Measurements from ENCODE around the gene PHC3. TPM values are rescaled to one million over a fixed set of nuclear protein-coding genes. Genes with fewer than 3 reads are reported as not detected.

PHC3 gene
- polyA plus RNA-seq, 1 donor (not counting 4 experiments of a cell fraction or from before 2014, with no cell fraction given), result 32.2 TPM

- DNase-seq (ENCODE audit: low read depth, low spot score), result no peak
- H3K9me3 ChIP-seq (ENCODE audit: control insufficient read depth, low read depth, low read length), result no peaks in the 10 kb centered on the region
- peaks cover 79% of the 10 kb centered on the region for H3K79me2 ChIP-seq (ENCODE audit: control insufficient read depth, insufficient read depth, low read length)
- H3K27me3 ChIP-seq (ENCODE audit: control insufficient read depth, extremely low read depth, insufficient read depth, low read length), result no peaks in the 10 kb centered on the region
- FAIRE-seq, result no peak
- dilution Hi-C loops (cut with MboI; ENCODE audit: extremely low pct_ligation_motif_present, low sequenced_read_pairs), result no loop called here
- H4K20me1 ChIP-seq (ENCODE audit: control insufficient read depth, extremely low read depth, insufficient read depth, low read length), result no peaks in the 10 kb centered on the region
- no peaks in the 10 kb centered on the region for H3K9me1 ChIP-seq (ENCODE audit: control insufficient read depth, extremely low read depth, insufficient read depth, low read length)
- H3K36me3 ChIP-seq (ENCODE audit: control insufficient read depth in 2 of 2, extremely low read depth in 1 of 2, insufficient read depth in 2 of 2, low read length in 2 of 2), result peaks cover 4 to 6% of the 10 kb centered on the region in 2 experiments
- H3K4me2 ChIP-seq (ENCODE audit: control insufficient read depth, extremely low read depth, insufficient read depth, low read depth, low read length), result no peak overlapping the region
- no peak overlapping the region for H3K4me3 ChIP-seq (ENCODE audit: control insufficient read depth in 2 of 3, extremely low read depth in 1 of 3, insufficient read depth in 2 of 3, low read depth in 1 of 3, low read length in 3 of 3)
- H3K27ac ChIP-seq (ENCODE audit: control insufficient read depth, insufficient read depth, low read length), result no peak overlapping the region
- H3K9ac ChIP-seq (ENCODE audit: control insufficient read depth, extremely low read depth, insufficient read depth, low read length), result no peak overlapping the region
- no peaks in the 10 kb centered on the region for H3K4me1 ChIP-seq (ENCODE audit: control insufficient read depth, extremely low read depth, insufficient read depth, low read length)
- TF ChIP-seq EZH2 (IDR thresholded peaks at IDR 0.05; ENCODE audit: low read length), result no peak
- TF ChIP-seq CTCF (optimal IDR thresholded peaks at IDR 0.05 in 1 of 3, IDR thresholded peaks at IDR 0.05 in 1 of 3, conservative IDR thresholded peaks at IDR 0.05 in 1 of 3; ENCODE audit: extremely low read depth in 1 of 3, insufficient read depth in 2 of 3, low read length in 3 of 3), result no peak
- no peak overlapping the region for H2AFZ ChIP-seq (ENCODE audit: control insufficient read depth, low read length)
Observed at GRCh38 chr3:170162052-170162451, 19.5 kb downstream of the PHC3 start.

- dilution Hi-C loops (cut with MboI; ENCODE audit: extremely low pct_ligation_motif_present, low sequenced_read_pairs), result no loop called here
- H4K20me1 ChIP-seq (ENCODE audit: control insufficient read depth, extremely low read depth, insufficient read depth, low read length), result peaks cover 1% of the 10 kb centered on the region
- no peak for TF ChIP-seq CTCF (optimal IDR thresholded peaks at IDR 0.05 in 1 of 3, IDR thresholded peaks at IDR 0.05 in 1 of 3, conservative IDR thresholded peaks at IDR 0.05 in 1 of 3; ENCODE audit: extremely low read depth in 1 of 3, insufficient read depth in 2 of 3, low read length in 3 of 3)
- TF ChIP-seq EZH2 (IDR thresholded peaks at IDR 0.05; ENCODE audit: low read length), result no peak
Observed at GRCh38 chr3:170159933-170160332, 21.6 kb downstream of the PHC3 start.

More at GRCh38 chr3:170159933-170160332, 21.6 kb downstream of the PHC3 start:
- no peak overlapping the region for H3K27ac ChIP-seq (ENCODE audit: control insufficient read depth, insufficient read depth, low read length)
- DNase-seq (ENCODE audit: low read depth, low spot score) (no peak), FAIRE-seq (no peak)
- H3K79me2 ChIP-seq (ENCODE audit: control insufficient read depth, insufficient read depth, low read length), result peaks cover 80% of the 10 kb centered on the region
- no peaks in the 10 kb centered on the region for H3K9me3 ChIP-seq (ENCODE audit: control insufficient read depth, low read depth, low read length)
- no peak overlapping the region for H2AFZ ChIP-seq (ENCODE audit: control insufficient read depth, low read length)
- H3K4me3 ChIP-seq (ENCODE audit: control insufficient read depth in 2 of 3, extremely low read depth in 1 of 3, insufficient read depth in 2 of 3, low read depth in 1 of 3, low read length in 3 of 3), result no peak overlapping the region
- H3K27me3 ChIP-seq (ENCODE audit: control insufficient read depth, extremely low read depth, insufficient read depth, low read length), result no peaks in the 10 kb centered on the region
- no peaks in the 10 kb centered on the region for H3K9me1 ChIP-seq (ENCODE audit: control insufficient read depth, extremely low read depth, insufficient read depth, low read length)
- peaks cover 4 to 6% of the 10 kb centered on the region in 2 experiments for H3K36me3 ChIP-seq (ENCODE audit: control insufficient read depth in 2 of 2, extremely low read depth in 1 of 2, insufficient read depth in 2 of 2, low read length in 2 of 2)
- no peaks in the 10 kb centered on the region for H3K4me1 ChIP-seq (ENCODE audit: control insufficient read depth, extremely low read depth, insufficient read depth, low read length)
- H3K9ac ChIP-seq (ENCODE audit: control insufficient read depth, extremely low read depth, insufficient read depth, low read length), result no peak overlapping the region
- H3K4me2 ChIP-seq (ENCODE audit: control insufficient read depth, extremely low read depth, insufficient read depth, low read depth, low read length), result no peak overlapping the region

Measured in keratinocyte (primary cell).